SK-N-SH (cell line): Measurements from ENCODE around the gene SYNE1. TPM values are rescaled to one million over a fixed set of nuclear protein-coding genes. Genes with fewer than 3 reads are reported as not detected.

Source experiments
- CTCF ChIA-PET: fragments of 300-600, 350-600 bp; formaldehyde crosslinking; extraction: SDS; loops from one replicate; lab custom pipeline; 2021; lab: Yijun Ruan, JAX
- POLR2A ChIA-PET: fragments of 350-600 bp; sonication (Branson Sonifier 250); formaldehyde crosslinking; extraction: SDS; loops from one replicate; lab custom pipeline; 2020; ENCODE audit warnings: antibody characterized with exemption, inconsistent platforms; lab: Yijun Ruan, JAX
- DNase-seq: peaks from one replicate; pipeline ENCODE4 v3.0.0; 2012
- H2AFZ ChIP-seq: fragments of 200-600 bp; sonication (generic); 2 replicates; pipeline ENCODE4 v1.8.1; 2016; ENCODE audit warnings: antibody characterized with exemption, mild to moderate bottlenecking, low read depth
- H3F3A ChIP-seq: fragments of 200-600 bp; sonication (generic); replicated peaks from 2 replicates; pipeline ENCODE3; 2016; ENCODE audit warnings: antibody characterized with exemption, mild to moderate bottlenecking; ENCODE audit not compliant: insufficient read depth
- H3K27ac ChIP-seq, 2 experiments: fragments of 200-500 bp in 1 of 2; fragments of 200-600 bp in 1 of 2; sonication (Bioruptor generic) in 1 of 2; sonication (generic), shearing (Covaris generic) in 1 of 2; 2 replicates each; pipeline versions ENCODE4 v1.5.1 to v1.6.1; 2014 to 2016; ENCODE audit warnings: low read depth in 2 of 2, inconsistent platforms in 1 of 2, low read length in 1 of 2, mild to moderate bottlenecking in 1 of 2, mixed read lengths in 1 of 2
- H3K27me3 ChIP-seq: fragments of 200-600 bp; sonication (generic), shearing (Covaris generic); 2 replicates; pipeline ENCODE4 v1.6.1; 2016; ENCODE audit warnings: mixed run types; ENCODE audit not compliant: insufficient read depth
- H3K36me3 ChIP-seq, 2 experiments: fragments of 200-500 bp in 1 of 2; fragments of 200-600 bp in 1 of 2; sonication (Bioruptor generic) in 1 of 2; sonication (generic) in 1 of 2; replicated peaks in 1 of 2; 2 replicates each; pipeline versions ENCODE3 to v1.5.1; 2014 to 2016; ENCODE audit warnings: low read length in 1 of 2, mild to moderate bottlenecking in 1 of 2; ENCODE audit not compliant: insufficient read depth in 2 of 2, control insufficient read depth in 1 of 2
- H3K4me1 ChIP-seq, 2 experiments: fragments of 200-500 bp in 1 of 2; fragments of 200-600 bp in 1 of 2; sonication (Bioruptor generic) in 1 of 2; sonication (generic), shearing (Covaris generic) in 1 of 2; 2 replicates each; pipeline versions ENCODE4 v1.5.1 to v1.6.1; 2014 to 2016; ENCODE audit warnings: low read depth in 1 of 2, low read length in 1 of 2, mixed run types in 1 of 2; ENCODE audit not compliant: insufficient read depth in 2 of 2, control insufficient read depth in 1 of 2
- H3K4me2 ChIP-seq: fragments of 200-600 bp; sonication (generic), shearing (Covaris generic); 2 replicates; pipeline ENCODE4 v1.6.1; 2017; ENCODE audit warnings: mixed run types
- H3K4me3 ChIP-seq, 2 experiments: fragments of 200-500 bp in 1 of 2; fragments of 200-600 bp in 1 of 2; sonication (Bioruptor generic) in 1 of 2; sonication (generic), shearing (Covaris generic) in 1 of 2; 2 replicates each; pipeline versions ENCODE4 v1.5.1 to v1.8.1; 2014 to 2016; ENCODE audit warnings: low read depth in 2 of 2, inconsistent platforms in 1 of 2, low read length in 1 of 2, mild to moderate bottlenecking in 1 of 2, mixed read lengths in 1 of 2, moderate library complexity in 1 of 2
- H3K79me2 ChIP-seq: fragments of 200-600 bp; sonication (generic); 2 replicates; pipeline ENCODE4 v1.8.1; 2017; ENCODE audit warnings: mild to moderate bottlenecking; ENCODE audit not compliant: insufficient read depth
- H3K9ac ChIP-seq: fragments of 200-600 bp; sonication (generic); 2 replicates; pipeline ENCODE4 v1.6.1; 2017; ENCODE audit warnings: mixed run types
- H3K9me2 ChIP-seq: fragments of 200-600 bp; sonication (generic); 2 replicates; pipeline ENCODE4 v1.6.1; 2017; ENCODE audit warnings: mixed run types
- H3K9me3 ChIP-seq: fragments of 200-600 bp; sonication (generic); 2 replicates; pipeline ENCODE4 v1.6.1; 2017; ENCODE audit warnings: mixed run types, mild to moderate bottlenecking, moderate library complexity
- H4K20me1 ChIP-seq: fragments of 200-600 bp; sonication (generic); 2 replicates; pipeline ENCODE4 v1.6.1; 2017; ENCODE audit warnings: mild to moderate bottlenecking, mixed run types; ENCODE audit not compliant: insufficient read depth
- CHD2 ChIP-seq: fragments of 150-350 bp; IDR thresholded peaks from 2 replicates; pipeline ENCODE4 v1.6.1; 2018; ENCODE audit warnings: low read length; ENCODE audit not compliant: partially characterized antibody
- EZH2phosphoT487 ChIP-seq: fragments of 200-600 bp; sonication (generic); IDR thresholded peaks from 2 replicates; pipeline ENCODE4 v1.6.1; 2017; ENCODE audit warnings: low read depth, mixed run types, mild to moderate bottlenecking, antibody characterized with exemption, moderate library complexity, borderline replicate concordance
- FOXJ3 ChIP-seq: sonication (generic); formaldehyde crosslinking; IDR thresholded peaks from 2 replicates; pipeline ENCODE4 v1.5.1; 2020; ENCODE audit warnings: mild to moderate bottlenecking, missing genetic modification reagents
- FOXM1 ChIP-seq: IDR thresholded peaks from 2 replicates; pipeline ENCODE4 v1.4.0; 2012; ENCODE audit warnings: low read depth, mild to moderate bottlenecking
- GABPA ChIP-seq: IDR thresholded peaks from 2 replicates; pipeline ENCODE4 v1.4.0; 2012; ENCODE audit warnings: low read depth, mild to moderate bottlenecking
- GATA2 ChIP-seq: sonication (generic); formaldehyde crosslinking; IDR thresholded peaks from 2 replicates; pipeline ENCODE4 v1.5.0; 2020; ENCODE audit warnings: mild to moderate bottlenecking, missing genetic modification reagents
- JUND ChIP-seq: IDR thresholded peaks from 2 replicates; pipeline ENCODE4 v1.4.0; 2012
- MAX ChIP-seq: IDR thresholded peaks from 2 replicates; pipeline ENCODE4 v1.4.0; 2012; ENCODE audit warnings: low read depth
- MEF2A ChIP-seq: IDR thresholded peaks from 2 replicates; pipeline ENCODE4 v1.4.0; 2012; ENCODE audit warnings: low read depth, borderline replicate concordance
- MXI1 ChIP-seq: IDR thresholded peaks from 2 replicates; pipeline ENCODE4 v1.6.1; 2012; ENCODE audit warnings: mild to moderate bottlenecking, low read depth, low read length, improper control_type of control experiment
- NFIC ChIP-seq: IDR thresholded peaks from 2 replicates; pipeline ENCODE4 v1.4.0; 2012; ENCODE audit warnings: borderline replicate concordance
- NRF1 ChIP-seq: IDR thresholded peaks from 2 replicates; pipeline ENCODE4 v1.6.1; 2012; ENCODE audit warnings: low read depth, mild to moderate bottlenecking, low read length
- POLR2AphosphoS5 ChIP-seq: IDR thresholded peaks from 2 replicates; pipeline ENCODE4 v1.6.1; 2012; ENCODE audit warnings: low read depth, low read length
- RAD21 ChIP-seq: IDR thresholded peaks from 2 replicates; pipeline ENCODE4 v1.6.1; 2012; ENCODE audit warnings: mild to moderate bottlenecking, low read length
- RCOR1 ChIP-seq: fragments of 150-350 bp; IDR thresholded peaks from 2 replicates; pipeline ENCODE4 v1.6.1; 2017; ENCODE audit warnings: antibody characterized with exemption, low read length
- RXRA ChIP-seq: IDR thresholded peaks from 2 replicates; pipeline ENCODE4 v1.4.0; 2012; ENCODE audit warnings: low read depth, mild to moderate bottlenecking, borderline replicate concordance
- SIN3A ChIP-seq: IDR thresholded peaks from 2 replicates; pipeline ENCODE4 v1.6.1; 2012; ENCODE audit warnings: low read depth, mild to moderate bottlenecking, low read length, moderate library complexity, borderline replicate concordance
- TAF1 ChIP-seq: IDR thresholded peaks from 2 replicates; pipeline ENCODE4 v1.6.1; 2012; ENCODE audit warnings: low read depth, mild to moderate bottlenecking, low read length, moderate library complexity, borderline replicate concordance
- TCF12 ChIP-seq: IDR thresholded peaks from 2 replicates; pipeline ENCODE4 v1.4.0; 2012
- TEAD4 ChIP-seq: IDR thresholded peaks from 2 replicates; pipeline ENCODE4 v1.4.0; 2012; ENCODE audit warnings: mild to moderate bottlenecking, borderline replicate concordance; ENCODE audit not compliant: insufficient read depth
- USF2 ChIP-seq: fragments of 150-350 bp; IDR thresholded peaks from 2 replicates; pipeline ENCODE4 v1.6.1; 2017; ENCODE audit warnings: antibody characterized with exemption, low read length, low read depth, borderline replicate concordance
- YY1 ChIP-seq: IDR thresholded peaks from 2 replicates; pipeline ENCODE4 v1.4.0; 2012; ENCODE audit warnings: low read depth, mild to moderate bottlenecking
- WGBS: methylation state at CpG from one replicate; pipeline ENCODE4 v1.1.6; 2017; ENCODE audit warnings: low lambda C conversion rate; 5-methylcytosine and 5-hydroxymethylcytosine counted together
- polyA plus RNA-seq, 3 experiments: library from polyadenylated mRNA; depleted of rRNA; stranded (reverse); fragments of >200 nt; gene quantifications; 2 replicates each; pipeline ENCODE4 v1.2.3, GENCODE V29; 2012
- TF ChIP-seq, protein P1 (sequence below): IDR thresholded peaks from 2 replicates; pipeline ENCODE4 v1.4.0; 2012; ENCODE audit warnings: low read depth, borderline replicate concordance
- TF ChIP-seq, protein P2 (sequence below): fragments of 150-350 bp; IDR thresholded peaks from 2 replicates; pipeline ENCODE4 v1.6.1; 2016; ENCODE audit warnings: mild to moderate bottlenecking, low read depth, low read length

Gene SYNE1
- polyA plus RNA-seq, 1 of the 3 experiments (the other 2 are of a cell fraction), result 31.1 TPM

DNA sequence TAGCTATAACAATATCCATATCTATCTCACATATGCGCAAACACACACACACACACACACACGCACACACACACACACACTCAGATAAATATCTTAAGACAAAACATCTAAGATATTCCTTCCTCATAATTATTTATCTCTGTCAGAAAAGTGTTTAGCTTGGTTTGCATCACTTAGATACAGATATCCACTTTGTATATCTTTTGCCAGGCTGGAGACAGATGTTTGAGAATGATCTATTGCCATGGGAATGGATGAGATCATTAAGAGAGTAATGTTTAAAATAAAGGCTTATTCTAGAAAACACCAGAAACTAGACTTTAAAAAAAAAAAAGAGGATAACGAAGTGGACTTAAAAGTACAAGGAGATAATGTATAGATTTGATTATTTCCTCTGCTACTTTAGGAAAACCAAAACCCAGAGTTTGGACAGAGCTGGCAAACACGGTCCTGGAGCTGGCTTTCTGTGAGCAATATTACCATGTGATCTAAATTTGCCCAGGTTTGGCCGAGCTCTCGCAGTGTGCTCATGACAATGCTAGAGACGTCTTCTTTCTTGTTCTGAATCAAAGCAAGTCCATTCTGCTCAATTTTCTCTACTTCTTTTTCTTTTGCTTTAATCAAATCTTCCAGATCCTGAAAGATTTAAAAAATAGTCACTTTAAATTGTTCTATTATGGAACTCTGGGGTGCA, 411.8 kb downstream of the SYNE1 start:
- H3K36me3 ChIP-seq, result peaks cover 74 to 92% of the 10 kb centered on the region in 2 experiments

GRCh38 chr6:152223636-152224035, 413.5 kb downstream of the SYNE1 start:
- H3F3A ChIP-seq, result peaks cover 9% of the 10 kb centered on the region
- no peaks in the 10 kb centered on the region; a peak in 1 of 4 replicates for H3K4me1 ChIP-seq
- CTCF ChIA-PET, result no interaction called here
- H3K27me3 ChIP-seq, result no peaks in the 10 kb centered on the region
- H3K4me3 ChIP-seq, result no peak overlapping the region
- peaks cover 9% of the 10 kb centered on the region; the same call in 1 of the 2 replicates for H3K9me3 ChIP-seq
- peaks cover 77 to 92% of the 10 kb centered on the region in 2 experiments for H3K36me3 ChIP-seq
- H3K27ac ChIP-seq, result no peak overlapping the region
- POLR2A ChIA-PET, result no interaction called here
- no peak overlapping the region for H2AFZ ChIP-seq
- no peak for DNase-seq
- no peaks in the 10 kb centered on the region for H3K79me2 ChIP-seq
- no peak overlapping the region for H3K9ac ChIP-seq
- no peaks in the 10 kb centered on the region for H3K9me2 ChIP-seq
- no peak overlapping the region for H3K4me2 ChIP-seq
- H4K20me1 ChIP-seq, result no peaks in the 10 kb centered on the region
- WGBS, result 100% methylated on average over 3 of the region's 3 CpGs
- TF ChIP-seq RXRA, result no peak
- no peak for TF ChIP-seq RAD21
- no peak for TF ChIP-seq NFIC
- TF ChIP-seq FOXJ3 (CRISPR knock-in tag), result no peak
- TF ChIP-seq, protein P1, sequence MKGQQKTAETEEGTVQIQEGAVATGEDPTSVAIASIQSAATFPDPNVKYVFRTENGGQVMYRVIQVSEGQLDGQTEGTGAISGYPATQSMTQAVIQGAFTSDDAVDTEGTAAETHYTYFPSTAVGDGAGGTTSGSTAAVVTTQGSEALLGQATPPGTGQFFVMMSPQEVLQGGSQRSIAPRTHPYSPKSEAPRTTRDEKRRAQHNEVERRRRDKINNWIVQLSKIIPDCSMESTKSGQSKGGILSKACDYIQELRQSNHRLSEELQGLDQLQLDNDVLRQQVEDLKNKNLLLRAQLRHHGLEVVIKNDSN, result no peak
- TF ChIP-seq, protein P2, sequence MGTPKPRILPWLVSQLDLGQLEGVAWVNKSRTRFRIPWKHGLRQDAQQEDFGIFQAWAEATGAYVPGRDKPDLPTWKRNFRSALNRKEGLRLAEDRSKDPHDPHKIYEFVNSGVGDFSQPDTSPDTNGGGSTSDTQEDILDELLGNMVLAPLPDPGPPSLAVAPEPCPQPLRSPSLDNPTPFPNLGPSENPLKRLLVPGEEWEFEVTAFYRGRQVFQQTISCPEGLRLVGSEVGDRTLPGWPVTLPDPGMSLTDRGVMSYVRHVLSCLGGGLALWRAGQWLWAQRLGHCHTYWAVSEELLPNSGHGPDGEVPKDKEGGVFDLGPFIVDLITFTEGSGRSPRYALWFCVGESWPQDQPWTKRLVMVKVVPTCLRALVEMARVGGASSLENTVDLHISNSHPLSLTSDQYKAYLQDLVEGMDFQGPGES, result no peak
- TF ChIP-seq POLR2AphosphoS5, result no peak
- no peak for TF ChIP-seq NRF1
- TF ChIP-seq RCOR1, result no peak
- no peak for TF ChIP-seq MEF2A
- TF ChIP-seq EZH2phosphoT487, result no peak
- TF ChIP-seq MAX, result no peak

More for the DNA sequence above, 411.8 kb downstream of the SYNE1 start:
- Histone ChIP-seq H3K4me1 (no peaks in the 10 kb centered on the region; a peak in 1 of 4 replicates), H3K9ac (no peak overlapping the region), H3K79me2 (no peaks in the 10 kb centered on the region), H3F3A (peaks cover 14% of the 10 kb centered on the region), H3K9me2 (no peaks in the 10 kb centered on the region), H3K4me2 (no peak overlapping the region), H3K27ac (no peak overlapping the region), H3K27me3 (no peaks in the 10 kb centered on the region), H3K4me3 (no peak overlapping the region), H4K20me1 (no peaks in the 10 kb centered on the region), H2AFZ (no peak overlapping the region), H3K9me3 (peaks cover 9% of the 10 kb centered on the region; the same call in 1 of the 2 replicates)
- ChIA-PET POLR2A (no interaction called here), CTCF (interaction anchor here (0.5 kb wide), 1 partner anchor 679 kb away, joined by 3 read pairs; no protein-coding TSS in a partner anchor)
- 86% methylated on average over 7 of the region's 7 CpGs for WGBS
- TF ChIP-seq CHD2 (no peak), SIN3A (no peak), FOXJ3 (CRISPR knock-in tag) (no peak), FOXM1 (no peak), RXRA (no peak), MAX (no peak), MXI1 (no peak), YY1 (no peak), MEF2A (no peak), TCF12 (no peak), EZH2phosphoT487 (no peak), JUND (no peak), GABPA (no peak), USF2 (no peak), NRF1 (no peak), GATA2 (CRISPR knock-in tag) (no peak), POLR2AphosphoS5 (no peak), TAF1 (no peak), TEAD4 (no peak)
- TF ChIP-seq, protein P2, result no peak
- no peak for DNase-seq
